Omental fat pad (tissue), 4 donors: ENCODE measurements around the gene TRAP1. TPM values are rescaled to one million over a fixed set of nuclear protein-coding genes. Genes with fewer than 3 reads are reported as not detected.
A peak's percentile ranks its signal among the peaks of the same experiment; 100 is the strongest.

Experiments
- ATAC-seq: fragments of 150-250 bp; one replicate; pipeline ENCODE4 v1.9.1; 2016; ENCODE audit warnings: mild to moderate bottlenecking, moderate library complexity; ENCODE audit not compliant: low FRiP score
- DNase-seq: peaks from one replicate; pipeline ENCODE4 v3.0.0-alpha.2; 2019; ENCODE audit warnings: low spot score
- CTCF ChIP-seq, 3 donors: fragments of 450-650 bp; IDR thresholded peaks; one replicate each; pipeline ENCODE4 v1.5.1; 2016 to 2017; ENCODE audit warnings: antibody characterized with exemption in 3 of 3, mild to moderate bottlenecking in 3 of 3, moderate library complexity in 2 of 3
- total RNA-seq, 4 donors: library from RNA; depleted of rRNA; stranded (reverse); fragments of >200 nt; gene quantifications; one replicate each; pipeline ENCODE4 v1.1.0, GENCODE V29; 2016

Gene TRAP1
- total RNA-seq, 4 donors from 2014 or later = 53.4 to 79.9 (median 70.5) TPM

GRCh38 chr16:3698941-3699340, 18.4 kb downstream of the TRAP1 start:
- TF ChIP-seq CTCF (IDR thresholded peaks at IDR 0.05) = no peak
- no peak for DNase-seq
- ATAC-seq = no peak

- ATAC-seq = peak; percentile 85
- DNase-seq = no peak
- no peak for TF ChIP-seq CTCF (IDR thresholded peaks at IDR 0.05)
Observed at GRCh38 chr16:3696425-3697218, 20.7 kb downstream of the TRAP1 start.

- DNase-seq (no peak), ATAC-seq (no peak)
- TF ChIP-seq CTCF (IDR thresholded peaks at IDR 0.05) = no peak
Observed at GRCh38 chr16:3695610-3696369, 21.5 kb downstream of the TRAP1 start.

GRCh38 chr16:3694051-3694450, 23.3 kb downstream of the TRAP1 start:
- TF ChIP-seq CTCF (IDR thresholded peaks at IDR 0.05) = no peak
- no peak for DNase-seq
- ATAC-seq = no peak

- no peak for DNase-seq
- TF ChIP-seq CTCF (IDR thresholded peaks at IDR 0.05) = no peak
- ATAC-seq = no peak
Observed at GRCh38 chr16:3691761-3692160, 25.6 kb downstream of the TRAP1 start.

GRCh38 chr16:3690980-3691720, 26.2 kb downstream of the TRAP1 start:
- no peak for ATAC-seq
- no peak for TF ChIP-seq CTCF (IDR thresholded peaks at IDR 0.05)
- no peak for DNase-seq
